ENCODE data around the gene IFNG. TPM values are rescaled to one million over a fixed set of nuclear protein-coding genes. Genes with fewer than 3 reads are reported as not detected.
A peak's percentile ranks its signal among the peaks of the same experiment; 100 is the strongest.
"Not testable (repeated sequence)": the region's sequence is repeated elsewhere in the genome, so short reads cannot be mapped to it uniquely, and the experiment has no call there.

The IFNG gene
- total RNA-seq, 1 experiment from 2014 or later: not detected

- DNase-seq (ENCODE audit: low read depth, low spot score); in situ Hi-C loops (cut with HindIII; ENCODE audit: low pct_unique_long_range_greater_than_20kb, low sequenced_read_pairs): not testable (repeated sequence)
Measured at GRCh38 chr12:68174761-68175160, 15.2 kb upstream of the IFNG start.

- DNase-seq (ENCODE audit: low read depth, low spot score): no peak
- in situ Hi-C loops (cut with HindIII; ENCODE audit: low pct_unique_long_range_greater_than_20kb, low sequenced_read_pairs): no loop called here
Measured at GRCh38 chr12:68173792-68174191, 14.3 kb upstream of the IFNG start.

GRCh38 chr12:68170726-68171125, 11.2 kb upstream of the IFNG start:
- DNase-seq (ENCODE audit: low read depth, low spot score): no peak
- in situ Hi-C loops (cut with HindIII; ENCODE audit: low pct_unique_long_range_greater_than_20kb, low sequenced_read_pairs): no loop called here

GRCh38 chr12:68169213-68169889, 9.8 kb upstream of the IFNG start:
- in situ Hi-C loops (cut with HindIII; ENCODE audit: low pct_unique_long_range_greater_than_20kb, low sequenced_read_pairs): no loop called here
- no peak for DNase-seq (ENCODE audit: low read depth, low spot score)

- in situ Hi-C loops (cut with HindIII; ENCODE audit: low pct_unique_long_range_greater_than_20kb, low sequenced_read_pairs): no loop called here
Measured at GRCh38 chr12:68166317-68166831, 6.8 kb upstream of the IFNG start.

GRCh38 chr12:68163560-68164081, 4.1 kb upstream of the IFNG start:
- no peak for DNase-seq (ENCODE audit: low read depth, low spot score)
- in situ Hi-C loops (cut with HindIII; ENCODE audit: low pct_unique_long_range_greater_than_20kb, low sequenced_read_pairs): no loop called here

More at GRCh38 chr12:68166317-68166831, 6.8 kb upstream of the IFNG start:
- no peak for DNase-seq (ENCODE audit: low read depth, low spot score)

- no peak for DNase-seq (ENCODE audit: low read depth, low spot score)
- in situ Hi-C loops (cut with HindIII; ENCODE audit: low pct_unique_long_range_greater_than_20kb, low sequenced_read_pairs): no loop called here
Measured at GRCh38 chr12:68162374-68162773, 2.8 kb upstream of the IFNG start.

GRCh38 chr12:68158432-68158831, 1.1 kb downstream of the IFNG start:
- in situ Hi-C loops (cut with HindIII; ENCODE audit: low pct_unique_long_range_greater_than_20kb, low sequenced_read_pairs): no loop called here
- DNase-seq (ENCODE audit: low read depth, low spot score): peak; percentile 51

- in situ Hi-C loops (cut with HindIII; ENCODE audit: low pct_unique_long_range_greater_than_20kb, low sequenced_read_pairs): no loop called here
- no peak for DNase-seq (ENCODE audit: low read depth, low spot score)
Measured at GRCh38 chr12:68157380-68157779, 2.2 kb downstream of the IFNG start.

- no peak for DNase-seq (ENCODE audit: low read depth, low spot score)
- in situ Hi-C loops (cut with HindIII; ENCODE audit: low pct_unique_long_range_greater_than_20kb, low sequenced_read_pairs): no loop called here
Measured at GRCh38 chr12:68156636-68157035, 2.9 kb downstream of the IFNG start.

GRCh38 chr12:68154779-68155178, 4.8 kb downstream of the IFNG start:
- in situ Hi-C loops (cut with HindIII; ENCODE audit: low pct_unique_long_range_greater_than_20kb, low sequenced_read_pairs): no loop called here

GRCh38 chr12:68148261-68148951, 11.1 kb downstream of the IFNG start:
- in situ Hi-C loops (cut with HindIII; ENCODE audit: low pct_unique_long_range_greater_than_20kb, low sequenced_read_pairs): no loop called here
- no peak for DNase-seq (ENCODE audit: low read depth, low spot score)

More at GRCh38 chr12:68154779-68155178, 4.8 kb downstream of the IFNG start:
- DNase-seq (ENCODE audit: low read depth, low spot score): no peak

GRCh38 chr12:68140556-68140955, 19.0 kb downstream of the IFNG start:
- in situ Hi-C loops (cut with HindIII; ENCODE audit: low pct_unique_long_range_greater_than_20kb, low sequenced_read_pairs): no loop called here

GRCh38 chr12:68139941-68140340, 19.6 kb downstream of the IFNG start:
- in situ Hi-C loops (cut with HindIII; ENCODE audit: low pct_unique_long_range_greater_than_20kb, low sequenced_read_pairs): no loop called here

More at GRCh38 chr12:68140556-68140955, 19.0 kb downstream of the IFNG start:
- DNase-seq (ENCODE audit: low read depth, low spot score): no peak

GRCh38 chr12:68139001-68139400, 20.5 kb downstream of the IFNG start:
- in situ Hi-C loops (cut with HindIII; ENCODE audit: low pct_unique_long_range_greater_than_20kb, low sequenced_read_pairs): no loop called here

More at GRCh38 chr12:68139941-68140340, 19.6 kb downstream of the IFNG start:
- DNase-seq (ENCODE audit: low read depth, low spot score): no peak

GRCh38 chr12:68138480-68138879, 21.1 kb downstream of the IFNG start:
- DNase-seq (ENCODE audit: low read depth, low spot score): no peak
- in situ Hi-C loops (cut with HindIII; ENCODE audit: low pct_unique_long_range_greater_than_20kb, low sequenced_read_pairs): no loop called here

More at GRCh38 chr12:68139001-68139400, 20.5 kb downstream of the IFNG start:
- DNase-seq (ENCODE audit: low read depth, low spot score): no peak

GRCh38 chr12:68137335-68137830, 22.2 kb downstream of the IFNG start:
- no peak for DNase-seq (ENCODE audit: low read depth, low spot score)
- in situ Hi-C loops (cut with HindIII; ENCODE audit: low pct_unique_long_range_greater_than_20kb, low sequenced_read_pairs): no loop called here

- DNase-seq (ENCODE audit: low read depth, low spot score): no peak
- in situ Hi-C loops (cut with HindIII; ENCODE audit: low pct_unique_long_range_greater_than_20kb, low sequenced_read_pairs): no loop called here
Measured at GRCh38 chr12:68135520-68135919, 24.0 kb downstream of the IFNG start.

Data from SK-MEL-5 (cell line).